Right cardiac atrium (tissue), 5 donors: Measurements from ENCODE around the gene CRYL1. TPM values are rescaled to one million over a fixed set of nuclear protein-coding genes. Genes with fewer than 3 reads are reported as not detected.
"Not testable (repeated sequence)": the region's sequence is repeated elsewhere in the genome, so short reads cannot be mapped to it uniquely, and the experiment has no call there.

Experiments used
- ATAC-seq, 2 donors: fragments of 200-7000 bp; cut with Tn5 transposase; one replicate each; pipeline versions ENCODE4 v1.8.0 to v1.9.1; 2020; ENCODE audit warnings: moderate library complexity in 2 of 2, mild to moderate bottlenecking in 1 of 2
- DNase-seq, 3 donors: peaks; one replicate each; pipeline ENCODE4 v3.0.0-alpha.2; 2020
- H3K27ac ChIP-seq: one replicate; pipeline ENCODE4 v1.5.1; 2013; ENCODE audit warnings: mild to moderate bottlenecking, low read length, control low read depth, moderate library complexity
- H3K27me3 ChIP-seq: one replicate; pipeline ENCODE4 v1.6.1; 2013; ENCODE audit not compliant: control insufficient read depth, insufficient read depth
- H3K4me1 ChIP-seq: one replicate; pipeline ENCODE4 v1.6.1; 2013; ENCODE audit warnings: low read length; ENCODE audit not compliant: control insufficient read depth, insufficient read depth
- H3K4me3 ChIP-seq: one replicate; pipeline ENCODE4 v1.5.1; 2013; ENCODE audit warnings: low read length, control low read depth
- H3K9me3 ChIP-seq: one replicate; pipeline ENCODE4 v1.6.1; 2013; ENCODE audit warnings: low read length; ENCODE audit not compliant: control insufficient read depth
- WGBS: extraction: QIAGEN DNeasy Blood & Tissue Kit; methylation state at CpG from one replicate; pipeline ENCODE4 v1.1.7; 2013; 5-methylcytosine and 5-hydroxymethylcytosine counted together
- intact Hi-C, 4 donors: fragments of 100-400 bp; cut with DNase I; formaldehyde crosslinking; loops; one replicate each; pipeline versions ENCODE4 v1.11.0 to v1.14.0; 2022 to 2023
- polyA plus RNA-seq: library from polyadenylated mRNA; stranded (reverse); fragments of 200-250 nt; gene quantifications from one replicate; pipeline ENCODE4 v1.2.3, GENCODE V29; 2013
- total RNA-seq, 4 donors: library from RNA; stranded (reverse); fragmentation: NEBNext Ultra II Directional; extraction: Animal tissue kit (Norgen Biotek cat#: 25700); gene quantifications; one replicate each; pipeline ENCODE4 v1.2.1, GENCODE V29; 2021
- donor health status: healthy with polysubstance abuse.
- donor health status: DM: no; HTN: yes; CAD: no.
- donor health status: DM: no; HTN: no; CAD: no.
- donor health status: DM: no; HTN: yes; CAD: no; lungs with severe emphysema.
- donor health status: DM: yes; HTN: yes; CAD: no.

Gene CRYL1
- total and polyA plus RNA-seq, 5 donors = 29.3 to 41.8 (median 33.1) TPM

- H3K4me1 ChIP-seq, DNase-seq, H3K27me3 ChIP-seq, ATAC-seq, H3K27ac ChIP-seq, H3K4me3 ChIP-seq, H3K9me3 ChIP-seq, intact Hi-C loops: not testable (repeated sequence)
- 91% methylated on average over 9 of the region's 9 CpGs for WGBS
Measured at GRCh38 chr13:20434210-20434609, 91.4 kb downstream of the CRYL1 start.

- intact Hi-C loops = no loop called here
- Histone ChIP-seq H3K4me1 (no peaks in the 10 kb centered on the region), H3K9me3 (no peaks in the 10 kb centered on the region), H3K27ac (peak overlapping the region; percentile 0), H3K4me3 (no peak overlapping the region), H3K27me3 (no peaks in the 10 kb centered on the region)
- peak in 1 of 3 donors; percentile 52 for DNase-seq
- WGBS = 75% methylated on average over 15 of the region's 15 CpGs
- ATAC-seq = no peak
Measured at GRCh38 chr13:20431687-20432384, 93.8 kb downstream of the CRYL1 start.

GRCh38 chr13:20431080-20431479 is 94.6 kb downstream of the CRYL1 start:
- H3K27ac ChIP-seq = no peak overlapping the region

GRCh38 chr13:20430296-20430695 is 95.4 kb downstream of the CRYL1 start:
- WGBS = 95% methylated on average over 4 of the region's 4 CpGs
- Histone ChIP-seq H3K4me3 (no peak overlapping the region), H3K27ac (no peak overlapping the region), H3K9me3 (no peaks in the 10 kb centered on the region), H3K4me1 (no peaks in the 10 kb centered on the region), H3K27me3 (no peaks in the 10 kb centered on the region)
- DNase-seq (no peak), ATAC-seq (no peak)
- intact Hi-C loops = no loop called here

More at GRCh38 chr13:20431080-20431479, 94.6 kb downstream of the CRYL1 start:
- H3K9me3 ChIP-seq = no peaks in the 10 kb centered on the region
- H3K27me3 ChIP-seq = no peaks in the 10 kb centered on the region
- ATAC-seq (no peak), DNase-seq (no peak)
- intact Hi-C loops = no loop called here
- no peaks in the 10 kb centered on the region for H3K4me1 ChIP-seq
- 91% methylated on average over 16 of the region's 16 CpGs for WGBS
- no peak overlapping the region for H3K4me3 ChIP-seq

DNA sequence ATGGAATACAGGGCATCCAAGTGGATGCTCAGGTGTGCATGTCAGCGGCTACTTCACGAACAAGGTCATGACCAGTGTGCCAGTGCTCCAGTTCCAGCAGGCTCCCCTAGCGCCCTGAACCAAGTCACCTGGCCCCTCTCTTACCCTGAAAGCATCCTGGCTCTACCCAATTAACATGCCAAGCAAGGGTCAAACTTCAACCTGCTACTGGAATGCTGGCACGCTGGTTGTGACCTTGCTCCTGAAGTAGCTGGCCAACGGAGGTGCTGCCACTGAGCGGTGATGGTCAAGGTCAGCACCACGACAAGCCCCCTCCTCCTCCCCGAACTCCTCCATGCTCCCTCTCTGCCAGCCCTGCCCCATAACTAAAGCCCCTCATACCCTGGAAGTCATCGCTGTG is 96.0 kb downstream of the CRYL1 start:
- Histone ChIP-seq H3K4me3 (no peak overlapping the region), H3K27me3 (no peaks in the 10 kb centered on the region), H3K9me3 (no peaks in the 10 kb centered on the region), H3K27ac (no peak overlapping the region), H3K4me1 (no peaks in the 10 kb centered on the region)
- ATAC-seq = peak in 1 of 2 donors; percentile 6
- 90% methylated on average over 9 of the region's 9 CpGs for WGBS
- intact Hi-C loops = no loop called here
- no peak for DNase-seq

DNA sequence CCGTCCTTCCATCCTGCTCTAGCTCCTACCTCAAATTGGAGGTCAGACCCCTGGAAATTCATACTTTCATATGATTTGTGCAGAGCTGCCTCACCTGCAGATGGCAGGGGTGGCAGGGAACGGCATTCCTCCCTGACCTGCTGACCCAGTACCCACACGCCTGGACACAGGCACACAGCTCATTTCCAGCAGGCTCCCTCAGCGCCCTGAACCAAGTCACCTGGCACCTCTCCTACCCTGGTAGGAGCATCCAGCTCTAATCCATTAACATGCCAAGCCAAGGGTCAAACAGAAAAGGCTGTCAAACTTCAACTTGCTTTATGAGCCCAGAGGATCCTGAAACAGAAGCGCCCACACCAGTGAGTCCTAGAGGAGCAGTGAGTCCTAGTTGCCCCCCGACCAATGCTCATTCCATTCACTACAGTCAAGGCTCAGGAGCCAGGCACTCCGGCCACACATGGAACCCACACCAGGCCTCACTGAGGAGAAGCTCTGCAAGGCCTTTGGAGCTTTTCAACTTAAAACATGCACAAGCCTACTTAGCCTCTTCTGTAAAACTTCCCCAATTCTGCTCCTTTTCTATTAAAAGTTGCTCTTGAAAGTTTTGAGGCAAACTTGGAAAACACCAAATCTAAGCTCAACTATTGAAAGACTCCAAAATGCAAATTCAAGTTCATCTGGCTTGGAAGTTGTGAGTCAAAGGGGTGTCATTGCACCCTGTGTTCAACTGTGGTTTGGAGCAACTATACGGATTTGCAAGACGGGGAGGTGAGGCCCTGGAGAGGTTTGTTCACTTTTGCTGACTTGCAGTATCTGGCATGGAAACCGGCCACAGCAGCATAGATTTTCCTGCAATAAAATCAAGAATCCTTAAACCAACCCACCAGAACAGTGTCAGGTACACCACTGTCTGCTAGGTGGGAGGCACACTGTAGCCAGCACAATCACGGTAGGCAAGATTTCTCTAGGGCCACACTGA is 96.7 kb downstream of the CRYL1 start:
- no peaks in the 10 kb centered on the region for H3K9me3 ChIP-seq
- no peaks in the 10 kb centered on the region for H3K27me3 ChIP-seq
- no peak for DNase-seq
- H3K4me3 ChIP-seq = no peak overlapping the region
- 86% methylated on average over 11 of the region's 11 CpGs for WGBS
- no peaks in the 10 kb centered on the region for H3K4me1 ChIP-seq
- intact Hi-C loops = no loop called here
- H3K27ac ChIP-seq = no peak overlapping the region
- ATAC-seq = no peak

DNA sequence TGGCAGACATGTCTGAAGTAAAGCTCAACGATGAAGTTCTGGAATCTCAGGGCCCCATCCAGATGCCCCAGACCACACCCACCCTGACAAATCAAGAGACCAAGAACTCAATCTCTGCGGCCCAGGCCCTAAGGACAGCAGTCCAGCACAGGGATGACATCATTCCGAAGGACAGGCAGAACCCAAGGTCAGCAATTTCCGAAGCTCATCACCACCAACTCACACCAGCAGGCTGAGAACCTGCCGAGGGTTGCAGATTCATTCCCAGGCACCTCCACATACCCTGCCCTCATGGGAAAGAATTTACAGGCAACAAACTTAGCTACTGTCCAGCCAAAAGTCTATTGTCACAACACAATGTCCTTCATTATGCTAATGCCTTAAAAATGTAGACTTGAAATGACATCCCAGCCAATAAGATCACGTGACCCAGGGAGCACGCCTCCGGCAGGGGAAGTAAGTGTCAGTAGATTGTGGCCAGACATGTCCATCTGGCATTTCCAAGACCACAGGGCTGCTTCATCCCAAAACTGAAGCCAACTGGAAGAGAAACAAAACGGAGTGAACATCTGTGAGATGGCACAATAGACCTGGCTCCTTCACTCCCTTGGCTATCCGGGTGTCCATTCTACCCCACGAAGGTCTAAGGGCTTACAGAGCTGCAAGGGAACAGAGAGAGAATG is 98.8 kb downstream of the CRYL1 start:
- H3K9me3 ChIP-seq = no peaks in the 10 kb centered on the region
- intact Hi-C loops = no loop called here
- peak overlapping the region; percentile 16 for H3K27ac ChIP-seq
- 40% methylated on average over 11 of the region's 11 CpGs for WGBS
- no peak overlapping the region for H3K4me3 ChIP-seq
- H3K27me3 ChIP-seq = no peaks in the 10 kb centered on the region
- peaks cover 2% of the 10 kb centered on the region for H3K4me1 ChIP-seq
- ATAC-seq = peak; percentile 49 to 60
- DNase-seq = no peak

GRCh38 chr13:20425819-20426219 is 99.8 kb downstream of the CRYL1 start:
- DNase-seq (no peak), ATAC-seq (no peak)
- Histone ChIP-seq H3K27ac (no peak overlapping the region), H3K4me3 (no peak overlapping the region), H3K9me3 (no peaks in the 10 kb centered on the region), H3K4me1 (peaks cover 2% of the 10 kb centered on the region), H3K27me3 (no peaks in the 10 kb centered on the region)
- 86% methylated on average over 7 of the region's 7 CpGs for WGBS
- intact Hi-C loops = no loop called here

- WGBS = 82% methylated on average over 12 of the region's 12 CpGs
Measured at GRCh38 chr13:20424949-20425348, 100.7 kb downstream of the CRYL1 start.

GRCh38 chr13:20424559-20424852 is 101.2 kb downstream of the CRYL1 start:
- Histone ChIP-seq H3K27me3 (no peaks in the 10 kb centered on the region), H3K4me3 (no peak overlapping the region), H3K27ac (no peak overlapping the region), H3K9me3 (no peaks in the 10 kb centered on the region), H3K4me1 (peaks cover 2% of the 10 kb centered on the region)
- no peak for DNase-seq
- WGBS = 80% methylated on average over 8 of the region's 8 CpGs
- ATAC-seq = no peak
- intact Hi-C loops = no loop called here

More at GRCh38 chr13:20424949-20425348, 100.7 kb downstream of the CRYL1 start:
- intact Hi-C loops = no loop called here
- DNase-seq (no peak), ATAC-seq (no peak)
- H3K27me3 ChIP-seq = no peaks in the 10 kb centered on the region
- H3K9me3 ChIP-seq = no peaks in the 10 kb centered on the region
- H3K4me3 ChIP-seq = no peak overlapping the region
- peaks cover 2% of the 10 kb centered on the region for H3K4me1 ChIP-seq
- no peak overlapping the region for H3K27ac ChIP-seq

DNA sequence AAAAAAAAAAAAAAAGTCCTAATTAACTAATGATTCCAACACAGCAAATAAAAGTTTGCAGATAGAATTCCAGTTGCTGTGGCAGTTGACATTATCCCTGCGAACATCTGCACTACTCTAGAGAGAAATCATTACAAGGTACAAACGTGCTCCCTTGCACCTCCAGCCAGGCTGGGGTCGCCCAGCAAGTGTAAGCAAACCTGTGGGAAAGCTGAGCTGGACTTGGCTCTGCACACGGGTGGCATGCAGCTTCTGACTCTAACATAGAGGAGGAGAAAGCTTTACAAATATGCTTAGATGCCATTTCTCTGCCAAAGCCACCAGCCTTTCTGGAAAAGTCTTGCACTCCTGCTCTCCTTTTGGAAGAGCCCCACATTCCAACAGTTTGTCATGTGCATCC is 103.3 kb downstream of the CRYL1 start:
- no peak for ATAC-seq
- H3K27me3 ChIP-seq = no peaks in the 10 kb centered on the region

More for the DNA sequence above, 103.3 kb downstream of the CRYL1 start:
- 63% methylated on average over 4 of the region's 4 CpGs for WGBS
- Histone ChIP-seq H3K4me1 (peaks cover 2% of the 10 kb centered on the region), H3K27ac (no peak overlapping the region), H3K4me3 (no peak overlapping the region), H3K9me3 (no peaks in the 10 kb centered on the region)
- DNase-seq = no peak
- intact Hi-C loops = no loop called here
